ENCODE data around the gene UCK1. TPM values are rescaled to one million over a fixed set of nuclear protein-coding genes. Genes with fewer than 3 reads are reported as not detected.
"Not testable (repeated sequence)": the region's sequence is repeated elsewhere in the genome, so short reads cannot be mapped to it uniquely, and the experiment has no call there.

Gene UCK1
- polyA plus RNA-seq, 4 donors, result 37.4 to 43.3 (median 39.2) TPM

- no peak for DNase-seq (ENCODE audit: low read depth in 4 of 4, low spot score in 3 of 4)
These were observed 6.3 kb downstream of the UCK1 start for GRCh38 chr9:131524665-131525315.

GRCh38 chr9:131523451-131524435 lies 7.3 kb downstream of the UCK1 start:
- no peak for DNase-seq (ENCODE audit: low read depth in 4 of 4, low spot score in 3 of 4)

- DNase-seq (ENCODE audit: low read depth in 4 of 4, low spot score in 3 of 4), result no peak
These were observed 8.0 kb downstream of the UCK1 start for GRCh38 chr9:131523086-131523388.

GRCh38 chr9:131522257-131523085 lies 8.6 kb downstream of the UCK1 start:
- DNase-seq (ENCODE audit: low read depth in 4 of 4, low spot score in 3 of 4), result no peak

- no peak for DNase-seq (ENCODE audit: low read depth in 4 of 4, low spot score in 3 of 4)
These were observed 9.2 kb downstream of the UCK1 start for GRCh38 chr9:131521822-131522221.

GRCh38 chr9:131521203-131521602 lies 9.9 kb downstream of the UCK1 start:
- DNase-seq (ENCODE audit: low read depth in 4 of 4, low spot score in 3 of 4), result no peak

GRCh38 chr9:131520503-131520902 lies 10.6 kb downstream of the UCK1 start:
- no peak for DNase-seq (ENCODE audit: low read depth in 4 of 4, low spot score in 3 of 4)

- no peak for DNase-seq (ENCODE audit: low read depth in 4 of 4, low spot score in 3 of 4)
These were observed 12.5 kb downstream of the UCK1 start for GRCh38 chr9:131518553-131518952.

- DNase-seq (ENCODE audit: low read depth in 4 of 4, low spot score in 3 of 4), result no peak
These were observed 13.3 kb downstream of the UCK1 start for GRCh38 chr9:131517761-131518190.

- no peak for DNase-seq (ENCODE audit: low read depth in 4 of 4, low spot score in 3 of 4)
These were observed 14.1 kb downstream of the UCK1 start for GRCh38 chr9:131516930-131517329.

- DNase-seq (ENCODE audit: low read depth in 4 of 4, low spot score in 3 of 4), result no peak
These were observed 15.0 kb downstream of the UCK1 start for GRCh38 chr9:131516100-131516499.

- not testable (repeated sequence) for DNase-seq (ENCODE audit: low read depth in 4 of 4, low spot score in 3 of 4)
These were observed 15.5 kb downstream of the UCK1 start for GRCh38 chr9:131515559-131516031.

GRCh38 chr9:131513177-131513576 lies 17.9 kb downstream of the UCK1 start:
- no peak for DNase-seq (ENCODE audit: low read depth in 4 of 4, low spot score in 3 of 4)

GRCh38 chr9:131511880-131512279 lies 19.2 kb downstream of the UCK1 start:
- no peak for DNase-seq (ENCODE audit: low read depth in 4 of 4, low spot score in 3 of 4)

- DNase-seq (ENCODE audit: low read depth in 4 of 4, low spot score in 3 of 4), result no peak
These were observed 19.6 kb downstream of the UCK1 start for GRCh38 chr9:131511416-131511815.

GRCh38 chr9:131505012-131505411 lies 26.1 kb downstream of the UCK1 start:
- no peak for DNase-seq (ENCODE audit: low read depth in 4 of 4, low spot score in 3 of 4)

GRCh38 chr9:131503626-131504465 lies 27.2 kb downstream of the UCK1 start:
- DNase-seq (ENCODE audit: low read depth in 4 of 4, low spot score in 3 of 4), result no peak

- peak; percentile 71 to 83 (median 74) for DNase-seq (ENCODE audit: low read depth in 4 of 4, low spot score in 3 of 4)
These were observed 28.1 kb downstream of the UCK1 start, which contains the start of gene POMT1 for GRCh38 chr9:131502781-131503625. TSS of gene POMT1 (plus strand) at chr9:131502918. CDS start at chr9:131504219, 1,301 bp downstream.
